ENCODE results near the gene RAB1B.

GRCh38 chr11:66318600-66318970 is 50.1 kb downstream of the RAB1B start:
- TF ChIP-seq, protein P1, sequence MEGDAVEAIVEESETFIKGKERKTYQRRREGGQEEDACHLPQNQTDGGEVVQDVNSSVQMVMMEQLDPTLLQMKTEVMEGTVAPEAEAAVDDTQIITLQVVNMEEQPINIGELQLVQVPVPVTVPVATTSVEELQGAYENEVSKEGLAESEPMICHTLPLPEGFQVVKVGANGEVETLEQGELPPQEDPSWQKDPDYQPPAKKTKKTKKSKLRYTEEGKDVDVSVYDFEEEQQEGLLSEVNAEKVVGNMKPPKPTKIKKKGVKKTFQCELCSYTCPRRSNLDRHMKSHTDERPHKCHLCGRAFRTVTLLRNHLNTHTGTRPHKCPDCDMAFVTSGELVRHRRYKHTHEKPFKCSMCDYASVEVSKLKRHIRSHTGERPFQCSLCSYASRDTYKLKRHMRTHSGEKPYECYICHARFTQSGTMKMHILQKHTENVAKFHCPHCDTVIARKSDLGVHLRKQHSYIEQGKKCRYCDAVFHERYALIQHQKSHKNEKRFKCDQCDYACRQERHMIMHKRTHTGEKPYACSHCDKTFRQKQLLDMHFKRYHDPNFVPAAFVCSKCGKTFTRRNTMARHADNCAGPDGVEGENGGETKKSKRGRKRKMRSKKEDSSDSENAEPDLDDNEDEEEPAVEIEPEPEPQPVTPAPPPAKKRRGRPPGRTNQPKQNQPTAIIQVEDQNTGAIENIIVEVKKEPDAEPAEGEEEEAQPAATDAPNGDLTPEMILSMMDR (IDR thresholded peaks at IDR 0.05; ENCODE audit: low read depth, low read length, poor library complexity, severe bottlenecking): no peak
- TF ChIP-seq EZH2phosphoT487 (IDR thresholded peaks at IDR 0.05; ENCODE audit: borderline replicate concordance, low read length): no peak

Measured in DOHH2 (cell line).